ENCODE measurements around the gene MEIOSIN.
"Not testable (repeated sequence)": the region's sequence is repeated elsewhere in the genome, so short reads cannot be mapped to it uniquely, and the experiment has no call there.

Gene MEIOSIN, protein sequence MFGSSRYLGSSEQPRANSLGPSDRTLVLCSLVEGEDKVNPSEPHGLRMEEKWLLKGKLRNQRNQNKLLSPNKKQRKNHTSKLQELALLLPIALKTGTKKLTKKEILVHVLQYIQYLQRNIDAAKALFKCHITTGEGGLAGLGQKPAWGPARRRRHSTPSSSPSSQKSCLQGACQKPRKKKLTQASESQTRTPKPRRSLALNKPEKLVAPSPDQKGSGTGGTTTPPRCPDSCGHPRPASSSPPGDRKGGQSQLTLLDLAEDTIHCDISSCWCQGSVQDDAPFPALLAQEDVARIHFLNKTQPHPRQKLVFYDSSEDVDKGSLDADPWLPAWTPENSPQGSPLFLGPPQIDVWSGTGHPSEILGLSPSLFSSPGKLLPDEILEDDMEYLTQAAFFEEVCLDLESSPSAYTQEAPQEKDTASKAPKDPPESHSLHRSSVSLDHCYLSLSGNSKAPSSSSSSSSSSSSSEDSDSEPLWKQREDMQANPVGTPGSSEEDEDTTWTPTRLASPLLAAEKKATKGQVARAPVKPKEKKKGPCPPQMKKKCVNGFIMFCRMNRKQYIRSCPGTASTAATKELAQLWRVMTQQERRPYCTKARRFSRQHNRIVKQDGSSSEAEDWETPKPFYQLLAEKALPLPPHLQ

DNA sequence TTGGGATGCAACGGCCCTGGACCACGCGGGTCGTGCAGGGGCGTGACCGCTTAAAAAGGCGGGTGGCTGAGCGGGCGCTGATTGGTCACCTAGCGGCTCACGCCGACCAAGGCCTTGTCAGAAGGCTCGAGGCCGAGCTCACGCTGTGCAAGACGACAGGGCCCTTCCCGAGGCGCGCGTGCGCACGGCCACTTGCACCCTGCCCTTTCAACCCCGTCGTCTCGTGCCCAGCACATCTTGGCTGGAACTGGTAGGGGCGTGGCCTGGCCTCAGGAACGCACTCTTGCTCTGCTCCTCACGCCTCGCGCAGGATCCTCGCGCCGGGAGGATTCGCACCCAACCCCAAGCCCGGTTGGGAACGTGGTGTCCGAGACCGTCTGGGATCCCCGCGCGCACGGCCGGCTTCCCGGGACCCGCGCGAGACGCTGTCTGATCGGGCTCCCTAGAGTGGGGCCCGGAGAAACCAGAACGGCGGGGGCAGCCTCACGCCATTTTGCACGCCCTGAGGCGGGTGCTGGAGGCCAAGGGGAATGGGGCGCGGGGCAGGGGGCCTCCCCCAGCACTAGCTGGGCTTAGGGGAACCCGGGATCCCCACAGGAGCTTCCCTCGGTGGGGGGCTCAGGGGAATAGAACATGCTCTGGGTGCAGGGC is at the start of gene MEIOSIN:
Gene MEIOSIN, plus strand, starts transcription at position 280 of the 651 bp plus-strand sequence. CDS start 1,938 bp downstream, outside the sequence.
- H3K9me3 ChIP-seq (ENCODE audit: insufficient read depth, low read length), result no peaks in the 10 kb centered on the region
- H3K4me1 ChIP-seq (ENCODE audit: insufficient read depth, insufficient read length), result no peaks in the 10 kb centered on the region
- no peak within 1 kb of the TSS for H3K9ac ChIP-seq (ENCODE audit: insufficient read length, low read depth)
- H3K36me3 ChIP-seq (ENCODE audit: insufficient read depth, insufficient read length, low read length), result no peaks in the 10 kb centered on the region
- no peaks in the 10 kb centered on the region for H3K27me3 ChIP-seq (ENCODE audit: insufficient read depth, insufficient read length)
- no peak within 1 kb of the TSS for H3K4me3 ChIP-seq (ENCODE audit: insufficient read length, low read depth)
- TF ChIP-seq YY1 (IDR thresholded peaks at IDR 0.05; ENCODE audit: insufficient read depth, insufficient read length) (no peak), ZNF274 (IDR thresholded peaks at IDR 0.05; ENCODE audit: low read depth, low read length) (no peak), SUZ12 (IDR thresholded peaks at IDR 0.05; ENCODE audit: extremely low read depth, insufficient read depth, insufficient read length) (no peak)
- DNase-seq (ENCODE audit: low read depth, low spot score), result no peak

DNA sequence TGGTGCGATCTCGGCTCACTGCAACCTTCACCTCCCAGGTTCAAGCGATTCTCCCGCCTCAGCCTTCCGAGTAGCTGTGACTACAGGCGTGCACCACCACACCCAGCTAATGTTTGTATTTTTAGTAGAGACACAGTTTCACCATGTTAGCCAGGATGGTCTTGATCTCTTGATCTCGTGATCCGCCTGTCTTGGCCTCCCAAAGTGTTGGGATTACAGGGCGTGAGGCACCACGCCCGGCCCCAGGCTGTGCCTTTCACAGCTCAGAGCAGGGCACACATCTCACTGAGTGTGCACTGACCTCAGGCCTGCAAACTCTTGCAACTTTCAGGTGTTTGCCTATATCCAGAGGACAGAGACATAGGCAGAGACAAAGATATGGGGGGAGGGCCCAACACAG is 48.2 kb upstream of the MEIOSIN start:
- H3K4me1 ChIP-seq (ENCODE audit: insufficient read depth, insufficient read length); H3K27me3 ChIP-seq (ENCODE audit: insufficient read depth, insufficient read length); H3K9me3 ChIP-seq (ENCODE audit: insufficient read depth, low read length); H3K4me3 ChIP-seq (ENCODE audit: insufficient read length, low read depth); DNase-seq (ENCODE audit: low read depth, low spot score); H3K9ac ChIP-seq (ENCODE audit: insufficient read length, low read depth): not testable (repeated sequence)
- peaks cover 52% of the 10 kb centered on the region for H3K36me3 ChIP-seq (ENCODE audit: insufficient read depth, insufficient read length, low read length)

DNA sequence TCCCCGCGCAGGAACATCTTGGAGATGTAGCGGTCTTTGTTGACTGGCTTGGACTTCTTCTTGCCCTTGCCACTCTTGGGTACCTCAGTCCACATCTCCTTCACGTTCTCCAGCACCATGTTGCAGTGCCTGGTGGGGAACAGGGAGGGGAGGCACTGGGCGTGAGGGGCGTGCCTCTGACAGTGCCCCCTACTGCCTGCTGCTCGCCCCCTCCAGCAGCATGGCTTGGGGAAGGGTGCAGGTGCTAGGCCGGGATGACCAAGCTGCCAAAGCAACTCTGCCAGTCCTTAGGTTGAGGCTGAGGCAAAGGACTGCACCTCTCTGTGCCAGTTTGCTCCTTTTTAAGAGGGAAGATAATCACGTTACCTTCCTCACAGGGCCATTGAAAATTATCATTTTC is 45.6 kb upstream of the MEIOSIN start:
- H3K9ac ChIP-seq (ENCODE audit: insufficient read length, low read depth), result no peak overlapping the region
- H3K4me1 ChIP-seq (ENCODE audit: insufficient read depth, insufficient read length), result no peaks in the 10 kb centered on the region
- peaks cover 52% of the 10 kb centered on the region for H3K36me3 ChIP-seq (ENCODE audit: insufficient read depth, insufficient read length, low read length)
- no peak overlapping the region for H3K4me3 ChIP-seq (ENCODE audit: insufficient read length, low read depth)
- DNase-seq (ENCODE audit: low read depth, low spot score), result no peak
- TF ChIP-seq YY1 (IDR thresholded peaks at IDR 0.05; ENCODE audit: insufficient read depth, insufficient read length) (no peak), ZNF274 (IDR thresholded peaks at IDR 0.05; ENCODE audit: low read depth, low read length) (no peak), SUZ12 (IDR thresholded peaks at IDR 0.05; ENCODE audit: extremely low read depth, insufficient read depth, insufficient read length) (no peak)
- no peaks in the 10 kb centered on the region for H3K27me3 ChIP-seq (ENCODE audit: insufficient read depth, insufficient read length)
- no peaks in the 10 kb centered on the region for H3K9me3 ChIP-seq (ENCODE audit: insufficient read depth, low read length)

DNA sequence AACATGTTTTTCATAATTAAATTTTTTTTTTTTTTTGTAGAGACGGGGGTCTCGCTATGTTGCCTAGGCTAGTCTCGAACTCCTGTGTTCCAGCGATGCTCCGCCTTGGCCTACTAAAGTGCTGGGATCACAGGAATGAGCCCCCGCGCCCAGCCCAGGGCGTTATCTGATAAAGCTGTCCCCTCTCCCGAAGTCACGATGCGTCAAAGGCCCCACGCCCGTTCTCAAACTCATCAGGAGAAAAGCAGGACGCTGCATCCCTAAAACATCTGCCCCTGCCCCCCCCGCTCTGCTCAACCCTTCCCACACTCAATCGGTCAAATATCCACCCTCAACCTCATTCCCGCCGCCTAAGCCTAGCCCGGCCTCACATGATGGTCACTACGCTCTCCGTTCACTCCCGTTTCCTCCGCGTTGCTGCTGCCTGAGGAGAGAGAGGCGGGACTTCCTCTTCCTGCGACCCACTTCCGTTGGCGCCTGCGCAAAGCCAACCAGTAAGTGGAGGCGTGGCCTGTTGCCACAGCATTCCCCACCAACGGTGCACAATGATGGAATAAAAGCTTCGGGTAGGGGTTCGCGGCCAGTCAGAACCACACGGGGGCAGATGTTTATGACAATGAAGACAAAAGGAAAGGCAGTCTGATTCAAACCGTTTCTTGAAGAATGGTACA is 41.6 kb upstream of the MEIOSIN start, which contains the start of gene SNRPD2:
Gene SNRPD2, minus strand, starts transcription at position 438 of the 671 bp plus-strand sequence. Its CDS starts 65 bp downstream, at position 373.
- no peaks in the 10 kb centered on the region for H3K9me3 ChIP-seq (ENCODE audit: insufficient read depth, low read length)
- H3K9ac ChIP-seq (ENCODE audit: insufficient read length, low read depth), result peak within 1 kb of the TSS; percentile 97
- DNase-seq (ENCODE audit: low read depth, low spot score), result peak; percentile 82
- H3K36me3 ChIP-seq (ENCODE audit: insufficient read depth, insufficient read length, low read length), result peaks cover 49% of the 10 kb centered on the region
- TF ChIP-seq ZNF274 (IDR thresholded peaks at IDR 0.05; ENCODE audit: low read depth, low read length) (no peak), YY1 (IDR thresholded peaks at IDR 0.05; ENCODE audit: insufficient read depth, insufficient read length) (no peak), SUZ12 (IDR thresholded peaks at IDR 0.05; ENCODE audit: extremely low read depth, insufficient read depth, insufficient read length) (no peak)
- no peaks in the 10 kb centered on the region for H3K27me3 ChIP-seq (ENCODE audit: insufficient read depth, insufficient read length)
- peaks cover 2% of the 10 kb centered on the region for H3K4me1 ChIP-seq (ENCODE audit: insufficient read depth, insufficient read length)
- H3K4me3 ChIP-seq (ENCODE audit: insufficient read length, low read depth), result peak within 1 kb of the TSS; percentile 88

DNA sequence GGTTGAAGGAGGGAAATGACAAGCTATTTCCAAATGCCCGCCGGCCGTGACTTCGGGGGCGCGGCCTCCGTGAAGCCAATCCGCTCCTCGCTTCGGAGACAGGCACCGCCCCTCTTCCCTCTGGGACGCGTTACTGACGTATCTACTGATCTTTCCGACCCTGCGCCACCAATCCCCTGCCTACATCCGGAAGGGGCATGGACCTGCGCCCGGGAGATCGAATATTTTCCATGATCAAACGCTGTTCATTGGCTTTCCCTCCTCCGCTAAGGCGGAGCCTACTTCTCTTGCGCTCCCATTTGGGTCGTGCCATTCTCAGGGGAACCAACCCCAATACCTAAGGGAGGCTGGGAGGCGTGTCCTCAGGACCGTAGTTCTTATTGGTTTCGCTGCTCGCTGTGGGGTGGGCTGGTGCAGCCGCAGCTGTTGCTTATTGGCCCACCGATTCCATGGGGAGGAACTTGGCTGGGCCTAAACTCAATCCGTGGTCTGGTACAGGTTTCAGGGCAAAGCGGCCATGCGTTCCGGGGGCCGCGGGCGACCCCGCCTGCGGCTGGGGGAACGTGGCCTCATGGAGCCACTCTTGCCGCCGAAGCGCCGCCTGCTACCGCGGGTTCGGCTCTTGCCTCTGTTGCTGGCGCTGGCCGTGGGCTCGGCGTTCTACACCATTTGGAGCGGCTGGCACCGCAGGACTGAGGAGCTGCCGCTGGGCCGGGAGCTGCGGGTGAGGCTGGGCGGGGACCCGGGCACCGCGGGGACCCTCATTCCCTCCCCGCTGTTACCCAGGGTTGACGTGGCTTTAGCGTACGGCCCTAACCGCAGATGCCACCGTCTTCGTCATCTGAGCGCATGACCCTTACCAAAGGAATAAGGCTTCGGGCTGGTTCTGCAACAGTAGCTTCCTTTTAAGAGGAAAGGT is 40.8 kb upstream of the MEIOSIN start, which contains the start of gene QPCTL:
Gene QPCTL, plus strand, starts transcription at position 480 of the 919 bp plus-strand sequence. Its CDS starts 38 bp downstream, at position 518.
- peak within 1 kb of the TSS; percentile 97 for H3K9ac ChIP-seq (ENCODE audit: insufficient read length, low read depth)
- peaks cover 47% of the 10 kb centered on the region for H3K36me3 ChIP-seq (ENCODE audit: insufficient read depth, insufficient read length, low read length)
- DNase-seq (ENCODE audit: low read depth, low spot score), result peak; percentile 95
- H3K27me3 ChIP-seq (ENCODE audit: insufficient read depth, insufficient read length), result no peaks in the 10 kb centered on the region
- no peaks in the 10 kb centered on the region for H3K9me3 ChIP-seq (ENCODE audit: insufficient read depth, low read length)
- TF ChIP-seq SUZ12 (IDR thresholded peaks at IDR 0.05; ENCODE audit: extremely low read depth, insufficient read depth, insufficient read length) (no peak), YY1 (IDR thresholded peaks at IDR 0.05; ENCODE audit: insufficient read depth, insufficient read length) (no peak), ZNF274 (IDR thresholded peaks at IDR 0.05; ENCODE audit: low read depth, low read length) (no peak)
- H3K4me3 ChIP-seq (ENCODE audit: insufficient read length, low read depth), result peak within 1 kb of the TSS; percentile 88
- H3K4me1 ChIP-seq (ENCODE audit: insufficient read depth, insufficient read length), result peaks cover 2% of the 10 kb centered on the region

DNA sequence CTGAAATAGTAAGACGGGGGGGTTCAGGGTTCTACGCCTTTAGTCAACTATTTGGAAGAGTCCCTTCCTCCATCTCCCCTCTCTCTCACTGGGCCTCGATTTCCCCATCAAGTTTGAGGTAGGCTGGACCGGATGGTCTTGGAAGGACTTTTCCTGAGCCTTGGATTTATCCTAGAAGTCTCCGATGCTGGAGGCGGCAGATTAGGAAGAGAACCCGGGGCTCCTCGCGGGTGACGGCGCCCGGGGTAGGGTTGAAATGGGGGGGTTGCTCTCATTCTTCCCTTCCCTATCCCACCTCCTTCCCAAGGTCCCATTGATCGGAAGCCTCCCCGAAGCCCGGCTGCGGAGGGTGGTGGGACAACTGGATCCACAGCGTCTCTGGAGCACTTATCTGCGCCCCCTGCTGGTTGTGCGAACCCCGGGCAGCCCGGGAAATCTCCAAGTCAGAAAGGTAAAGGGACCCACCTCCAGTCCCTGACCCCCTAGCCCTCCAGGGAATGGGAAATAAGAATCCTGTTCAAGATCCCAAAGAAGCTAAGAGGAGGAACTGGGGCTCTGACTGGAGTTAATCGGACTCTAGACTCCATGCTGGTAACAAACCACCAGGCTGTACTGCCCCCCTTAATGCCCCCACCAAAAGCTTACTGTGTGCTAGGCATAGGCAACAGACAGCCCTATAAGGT is 40.0 kb upstream of the MEIOSIN start:
- no peak for TF ChIP-seq SUZ12 (IDR thresholded peaks at IDR 0.05; ENCODE audit: extremely low read depth, insufficient read depth, insufficient read length)
- TF ChIP-seq ZNF274 (IDR thresholded peaks at IDR 0.05; ENCODE audit: low read depth, low read length), result no peak
- no peak for TF ChIP-seq YY1 (IDR thresholded peaks at IDR 0.05; ENCODE audit: insufficient read depth, insufficient read length)
- Histone ChIP-seq H3K9me3 (ENCODE audit: insufficient read depth, low read length) (no peaks in the 10 kb centered on the region), H3K27me3 (ENCODE audit: insufficient read depth, insufficient read length) (no peaks in the 10 kb centered on the region), H3K9ac (ENCODE audit: insufficient read length, low read depth) (peak overlapping the region; percentile 97), H3K36me3 (ENCODE audit: insufficient read depth, insufficient read length, low read length) (peaks cover 42% of the 10 kb centered on the region), H3K4me3 (ENCODE audit: insufficient read length, low read depth) (peak overlapping the region; percentile 88), H3K4me1 (ENCODE audit: insufficient read depth, insufficient read length) (peaks cover 2% of the 10 kb centered on the region)
- no peak for DNase-seq (ENCODE audit: low read depth, low spot score)
